ENCODE data around the gene IQCH. TPM values are rescaled to one million over a fixed set of nuclear protein-coding genes. Genes with fewer than 3 reads are reported as not detected.

IQCH gene
- polyA plus RNA-seq, 2 of the 4 experiments (the other 2 are of a cell fraction) = 1.5 to 3.8 TPM

DNA sequence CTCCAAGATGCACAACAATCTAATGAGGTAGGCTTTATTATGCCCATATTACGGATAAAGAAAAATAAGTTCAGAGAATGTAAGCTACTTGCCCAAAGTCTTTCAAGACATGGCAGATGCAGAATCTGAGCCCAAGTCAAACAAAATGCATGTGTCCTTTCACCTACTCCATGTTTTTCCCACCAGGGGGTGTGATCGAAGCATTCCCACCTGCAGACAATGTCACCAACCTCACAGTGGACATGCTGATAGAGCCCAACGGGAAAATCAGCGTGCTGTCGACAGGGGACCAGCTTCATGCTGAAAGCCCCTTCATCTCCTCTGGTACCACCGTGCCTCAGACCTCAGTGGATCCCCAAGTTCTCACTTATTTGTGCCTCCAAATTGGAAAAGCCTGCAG is 166.5 kb downstream of the IQCH start:
- no peak for FAIRE-seq

DNA sequence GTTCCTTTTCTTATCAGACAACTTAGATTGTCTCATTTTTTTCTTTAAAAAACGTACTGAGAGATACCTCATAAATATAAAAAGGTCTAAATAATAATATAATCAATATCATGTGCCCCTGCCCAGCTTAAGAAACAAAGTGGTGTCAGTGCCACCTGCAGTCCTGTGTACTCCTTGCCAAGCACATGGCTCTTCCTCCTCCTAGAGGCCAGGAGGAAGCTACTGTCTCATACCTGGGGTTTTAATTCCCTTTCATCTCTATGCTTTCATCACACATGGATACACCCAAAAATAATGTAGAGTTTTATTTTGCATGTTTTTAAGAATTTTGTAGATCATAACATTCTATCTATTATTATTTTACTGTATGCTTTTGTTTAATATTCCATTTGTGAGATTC is 167.7 kb downstream of the IQCH start:
- H3K27ac ChIP-seq = no peak overlapping the region
- no peaks in the 10 kb centered on the region for H3K9me3 ChIP-seq
- ATAC-seq = peak in 1 of 2 experiments; percentile 72; a peak in 3 of 6 replicates
- no peak overlapping the region for H3K4me2 ChIP-seq
- 21% methylated on average over 1 of the region's 1 CpG for WGBS (ENCODE audit: missing lambda C conversion rate)
- POLR2A ChIA-PET = no interaction called here
- peaks cover 3% of the 10 kb centered on the region for H3K4me1 ChIP-seq
- FAIRE-seq = peak; percentile 67
- TF ChIP-seq, protein P1, sequence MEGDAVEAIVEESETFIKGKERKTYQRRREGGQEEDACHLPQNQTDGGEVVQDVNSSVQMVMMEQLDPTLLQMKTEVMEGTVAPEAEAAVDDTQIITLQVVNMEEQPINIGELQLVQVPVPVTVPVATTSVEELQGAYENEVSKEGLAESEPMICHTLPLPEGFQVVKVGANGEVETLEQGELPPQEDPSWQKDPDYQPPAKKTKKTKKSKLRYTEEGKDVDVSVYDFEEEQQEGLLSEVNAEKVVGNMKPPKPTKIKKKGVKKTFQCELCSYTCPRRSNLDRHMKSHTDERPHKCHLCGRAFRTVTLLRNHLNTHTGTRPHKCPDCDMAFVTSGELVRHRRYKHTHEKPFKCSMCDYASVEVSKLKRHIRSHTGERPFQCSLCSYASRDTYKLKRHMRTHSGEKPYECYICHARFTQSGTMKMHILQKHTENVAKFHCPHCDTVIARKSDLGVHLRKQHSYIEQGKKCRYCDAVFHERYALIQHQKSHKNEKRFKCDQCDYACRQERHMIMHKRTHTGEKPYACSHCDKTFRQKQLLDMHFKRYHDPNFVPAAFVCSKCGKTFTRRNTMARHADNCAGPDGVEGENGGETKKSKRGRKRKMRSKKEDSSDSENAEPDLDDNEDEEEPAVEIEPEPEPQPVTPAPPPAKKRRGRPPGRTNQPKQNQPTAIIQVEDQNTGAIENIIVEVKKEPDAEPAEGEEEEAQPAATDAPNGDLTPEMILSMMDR (IDR thresholded peaks at IDR 0.05) = peak; percentile 21; the same call in 1 of the 3 replicates
- TF ChIP-seq JUN (IDR thresholded peaks at IDR 0.05) (no peak), RAD21 (conservative IDR thresholded peaks at IDR 0.05 in 1 of 2, IDR thresholded peaks at IDR 0.05 in 1 of 2) (peak; percentile 35 to 56; a peak in 3 of 5 replicates), SMC3 (IDR thresholded peaks at IDR 0.05) (peak; percentile 17; the same call in 1 of the 3 replicates), KDM1A (IDR thresholded peaks at IDR 0.05; ENCODE audit: low read depth) (no peak), MYC (IDR thresholded peaks at IDR 0.05; ENCODE audit: borderline replicate concordance, low read length) (no peak)
- no peak overlapping the region for H3K4me3 ChIP-seq
- peak in 1 of 2 experiments; percentile 33 for DNase-seq (ENCODE audit: low read depth in 1 of 2, low spot score in 1 of 2)
- CTCF ChIA-PET = interaction anchor here (0.6 to 3.1 kb wide), 6 partner anchors 10 to 482 kb away, joined by 3 to 22 read pairs (median 4); no protein-coding TSS in a partner anchor

More for the DNA sequence above, 166.5 kb downstream of the IQCH start:
- peaks cover 13% of the 10 kb centered on the region for H3K4me1 ChIP-seq
- no peak overlapping the region for H3K4me3 ChIP-seq
- ATAC-seq (no peak), DNase-seq (ENCODE audit: low read depth in 1 of 2, low spot score in 1 of 2) (no peak)
- H3K4me2 ChIP-seq = no peak overlapping the region
- 90% methylated on average over 6 of the region's 6 CpGs for WGBS (ENCODE audit: missing lambda C conversion rate)
- H3K27ac ChIP-seq = no peak overlapping the region
- CTCF ChIA-PET = interaction anchor here (0.6 to 3.1 kb wide), 5 partner anchors 12 to 714 kb away, joined by 3 to 22 read pairs (median 5); no protein-coding TSS in a partner anchor
- POLR2A ChIA-PET = no interaction called here
- TF ChIP-seq EHF (CRISPR knock-in tag; IDR thresholded peaks at IDR 0.05) (no peak), SMC3 (IDR thresholded peaks at IDR 0.05) (no peak), FOSB (CRISPR knock-in tag; IDR thresholded peaks at IDR 0.05) (no peak), MAZ (IDR thresholded peaks at IDR 0.05; ENCODE audit: borderline replicate concordance, low read depth, low read length) (no peak), ZNF302 (CRISPR knock-in tag; IDR thresholded peaks at IDR 0.05) (no peak), HEYL (CRISPR knock-in tag; IDR thresholded peaks at IDR 0.05) (no peak), EP300 (IDR thresholded peaks at IDR 0.05) (no peak), TP53 (CRISPR knock-in tag; IDR thresholded peaks at IDR 0.05) (no peak), EHMT2 (IDR thresholded peaks at IDR 0.05; ENCODE audit: low read depth) (no peak), HOXB13 (CRISPR knock-in tag; IDR thresholded peaks at IDR 0.05; ENCODE audit: low read depth) (no peak), ZFP36 (IDR thresholded peaks at IDR 0.05; ENCODE audit: borderline replicate concordance, partially characterized antibody) (no peak), KDM1A (IDR thresholded peaks at IDR 0.05; ENCODE audit: low read depth) (no peak), NR3C1 (IDR thresholded peaks at IDR 0.05) (no peak), E2F6 (IDR thresholded peaks at IDR 0.05; ENCODE audit: borderline replicate concordance, low read depth) (no peak)
- TF ChIP-seq, protein P2, sequence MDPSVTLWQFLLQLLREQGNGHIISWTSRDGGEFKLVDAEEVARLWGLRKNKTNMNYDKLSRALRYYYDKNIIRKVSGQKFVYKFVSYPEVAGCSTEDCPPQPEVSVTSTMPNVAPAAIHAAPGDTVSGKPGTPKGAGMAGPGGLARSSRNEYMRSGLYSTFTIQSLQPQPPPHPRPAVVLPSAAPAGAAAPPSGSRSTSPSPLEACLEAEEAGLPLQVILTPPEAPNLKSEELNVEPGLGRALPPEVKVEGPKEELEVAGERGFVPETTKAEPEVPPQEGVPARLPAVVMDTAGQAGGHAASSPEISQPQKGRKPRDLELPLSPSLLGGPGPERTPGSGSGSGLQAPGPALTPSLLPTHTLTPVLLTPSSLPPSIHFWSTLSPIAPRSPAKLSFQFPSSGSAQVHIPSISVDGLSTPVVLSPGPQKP (IDR thresholded peaks at IDR 0.05; ENCODE audit: low read depth, low read length) = no peak
- TF ChIP-seq, protein P3, sequence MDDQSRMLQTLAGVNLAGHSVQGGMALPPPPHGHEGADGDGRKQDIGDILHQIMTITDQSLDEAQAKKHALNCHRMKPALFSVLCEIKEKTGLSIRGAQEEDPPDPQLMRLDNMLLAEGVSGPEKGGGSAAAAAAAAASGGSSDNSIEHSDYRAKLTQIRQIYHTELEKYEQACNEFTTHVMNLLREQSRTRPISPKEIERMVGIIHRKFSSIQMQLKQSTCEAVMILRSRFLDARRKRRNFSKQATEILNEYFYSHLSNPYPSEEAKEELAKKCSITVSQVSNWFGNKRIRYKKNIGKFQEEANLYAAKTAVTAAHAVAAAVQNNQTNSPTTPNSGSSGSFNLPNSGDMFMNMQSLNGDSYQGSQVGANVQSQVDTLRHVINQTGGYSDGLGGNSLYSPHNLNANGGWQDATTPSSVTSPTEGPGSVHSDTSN (IDR thresholded peaks at IDR 0.05) = no peak
- TF ChIP-seq, protein P4, sequence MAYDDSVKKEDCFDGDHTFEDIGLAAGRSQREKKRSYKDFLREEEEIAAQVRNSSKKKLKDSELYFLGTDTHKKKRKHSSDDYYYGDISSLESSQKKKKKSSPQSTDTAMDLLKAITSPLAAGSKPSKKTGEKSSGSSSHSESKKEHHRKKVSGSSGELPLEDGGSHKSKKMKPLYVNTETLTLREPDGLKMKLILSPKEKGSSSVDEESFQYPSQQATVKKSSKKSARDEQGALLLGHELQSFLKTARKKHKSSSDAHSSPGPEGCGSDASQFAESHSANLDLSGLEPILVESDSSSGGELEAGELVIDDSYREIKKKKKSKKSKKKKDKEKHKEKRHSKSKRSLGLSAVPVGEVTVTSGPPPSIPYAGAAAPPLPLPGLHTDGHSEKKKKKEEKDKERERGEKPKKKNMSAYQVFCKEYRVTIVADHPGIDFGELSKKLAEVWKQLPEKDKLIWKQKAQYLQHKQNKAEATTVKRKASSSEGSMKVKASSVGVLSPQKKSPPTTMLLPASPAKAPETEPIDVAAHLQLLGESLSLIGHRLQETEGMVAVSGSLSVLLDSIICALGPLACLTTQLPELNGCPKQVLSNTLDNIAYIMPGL (CRISPR knock-in tag; IDR thresholded peaks at IDR 0.05; ENCODE audit: borderline replicate concordance) = no peak
- TF ChIP-seq, protein P5, sequence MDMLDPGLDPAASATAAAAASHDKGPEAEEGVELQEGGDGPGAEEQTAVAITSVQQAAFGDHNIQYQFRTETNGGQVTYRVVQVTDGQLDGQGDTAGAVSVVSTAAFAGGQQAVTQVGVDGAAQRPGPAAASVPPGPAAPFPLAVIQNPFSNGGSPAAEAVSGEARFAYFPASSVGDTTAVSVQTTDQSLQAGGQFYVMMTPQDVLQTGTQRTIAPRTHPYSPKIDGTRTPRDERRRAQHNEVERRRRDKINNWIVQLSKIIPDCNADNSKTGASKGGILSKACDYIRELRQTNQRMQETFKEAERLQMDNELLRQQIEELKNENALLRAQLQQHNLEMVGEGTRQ (IDR thresholded peaks at IDR 0.05) = no peak
- TF ChIP-seq, protein P6, sequence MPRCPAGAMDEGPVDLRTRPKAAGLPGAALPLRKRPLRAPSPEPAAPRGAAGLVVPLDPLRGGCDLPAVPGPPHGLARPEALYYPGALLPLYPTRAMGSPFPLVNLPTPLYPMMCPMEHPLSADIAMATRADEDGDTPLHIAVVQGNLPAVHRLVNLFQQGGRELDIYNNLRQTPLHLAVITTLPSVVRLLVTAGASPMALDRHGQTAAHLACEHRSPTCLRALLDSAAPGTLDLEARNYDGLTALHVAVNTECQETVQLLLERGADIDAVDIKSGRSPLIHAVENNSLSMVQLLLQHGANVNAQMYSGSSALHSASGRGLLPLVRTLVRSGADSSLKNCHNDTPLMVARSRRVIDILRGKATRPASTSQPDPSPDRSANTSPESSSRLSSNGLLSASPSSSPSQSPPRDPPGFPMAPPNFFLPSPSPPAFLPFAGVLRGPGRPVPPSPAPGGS (IDR thresholded peaks at IDR 0.05) = no peak
- no peaks in the 10 kb centered on the region for H3K9me3 ChIP-seq

Measured in A549 (cell line).